HepG2 (cell line): ENCODE measurements around the gene CDX1. TPM values are rescaled to one million over a fixed set of nuclear protein-coding genes. Genes with fewer than 3 reads are reported as not detected.

ENCODE experiments used
- ATAC-seq: fragments of 200-7000 bp; cut with Tn5 transposase; 3 replicates; pipeline ENCODE4 v1.9.1; 2020; ENCODE audit warnings: mild to moderate bottlenecking, moderate library complexity
- BruUV-seq: library from RNA; stranded (reverse); fragments of 400-500 nt; replicated peaks from 2 replicates; lab custom pipeline; 2021; lab: Mats Ljungman, UMichigan
- CTCF ChIA-PET: fragments of 300-600 bp; formaldehyde crosslinking; extraction: SDS; loops from one replicate; lab custom pipeline; 2021; ENCODE audit warnings: low total read pairs, inconsistent platforms, low intra/inter-chr PET ratio; lab: Yijun Ruan, JAX
- POLR2A ChIA-PET: fragments of 350-600 bp; sonication (Branson Sonifier 250); formaldehyde crosslinking; loops from one replicate; lab custom pipeline; 2020; ENCODE audit warnings: antibody characterized with exemption, inconsistent platforms; lab: Yijun Ruan, JAX
- DNase-seq: peaks from one replicate; pipeline ENCODE4 v3.0.0-alpha.2; 2015; ENCODE audit warnings: low spot score
- FAIRE-seq: peaks from 3 replicates; lab custom pipeline; 2011; peaks lifted over from hg19 to GRCh38; lab: Jason Lieb, UNC
- H2AFZ ChIP-seq: one replicate; pipeline ENCODE4 v1.6.1; 2011; ENCODE audit warnings: low read length, inconsistent platforms
- H3K27ac ChIP-seq: fragments of 300-600 bp; 3 replicates; pipeline ENCODE4 v1.8.0; 2011; ENCODE audit warnings: mixed run types, mild to moderate bottlenecking, mixed read lengths, low read length, inconsistent platforms; ENCODE audit not compliant: insufficient read depth; ENCODE audit errors: extremely low read length
- H3K27me3 ChIP-seq, 2 experiments: fragments of 200-600 bp in 1 of 2; 2 replicates in 1 of 2; 3 replicates in 1 of 2; pipeline versions ENCODE4 v1.6.0 to v1.8.0; 2011; ENCODE audit warnings: low read length in 2 of 2, mild to moderate bottlenecking in 2 of 2, moderate library complexity in 2 of 2, inconsistent platforms in 1 of 2; ENCODE audit not compliant: insufficient read depth in 2 of 2, control insufficient read depth in 1 of 2
- H3K36me3 ChIP-seq, 2 experiments: fragments of 200-600 bp in 1 of 2; replicated peaks in 1 of 2; 2 replicates in 1 of 2; 3 replicates in 1 of 2; pipeline versions ENCODE4 v1.5.1 to v1.8.0; 2011; ENCODE audit warnings: low read length in 2 of 2, inconsistent platforms in 1 of 2; ENCODE audit not compliant: insufficient read depth in 2 of 2, control insufficient read depth in 1 of 2
- H3K4me1 ChIP-seq: 2 replicates; pipeline ENCODE4 v1.5.1; 2012; ENCODE audit warnings: low read length, inconsistent platforms; ENCODE audit not compliant: insufficient read depth
- H3K4me2 ChIP-seq: 2 replicates; pipeline ENCODE4 v1.6.0; 2011; ENCODE audit warnings: low read depth, low read length, inconsistent platforms
- H3K4me3 ChIP-seq, 3 experiments: fragments of 200-600 bp in 1 of 3; sonication (generic), shearing (Covaris generic) in 1 of 3; replicated peaks in 1 of 3; 2 replicates each; pipeline ENCODE4 v1.5.1; 2011 to 2016; ENCODE audit warnings: low read length in 3 of 3, inconsistent platforms in 2 of 3, low read depth in 2 of 3, mild to moderate bottlenecking in 2 of 3, control low read depth in 1 of 3, mixed read lengths in 1 of 3; ENCODE audit not compliant: insufficient read depth in 1 of 3
- H3K79me2 ChIP-seq: one replicate; pipeline ENCODE4 v1.6.1; 2011; ENCODE audit warnings: low read length, inconsistent platforms; ENCODE audit not compliant: insufficient read depth
- H3K9ac ChIP-seq: 2 replicates; pipeline ENCODE4 v1.6.0; 2011; ENCODE audit warnings: mild to moderate bottlenecking, low read depth, low read length, inconsistent platforms; ENCODE audit not compliant: insufficient read depth
- H3K9me3 ChIP-seq: 2 replicates; pipeline ENCODE4 v1.5.1; 2012; ENCODE audit warnings: mild to moderate bottlenecking, low read length
- H4K20me1 ChIP-seq: 2 replicates; pipeline ENCODE4 v1.6.0; 2011; ENCODE audit warnings: inconsistent platforms, mild to moderate bottlenecking, low read length, moderate library complexity; ENCODE audit not compliant: insufficient read depth
- AFF4 ChIP-seq: sonication (generic); formaldehyde crosslinking; IDR thresholded peaks from 2 replicates; pipeline ENCODE4 v1.4.0; 2020; ENCODE audit warnings: missing genetic modification reagents
- ATF4 ChIP-seq, 2 experiments: fragments of 450-650 bp in 1 of 2; sonication (generic) in 1 of 2; formaldehyde crosslinking; IDR thresholded peaks; 2 replicates each; pipeline versions ENCODE4 v1.5.0 to v1.8.0; 2020 to 2022; ENCODE audit warnings: mild to moderate bottlenecking in 1 of 2, missing genetic modification reagents in 1 of 2
- CSRNP2 ChIP-seq: sonication (generic); formaldehyde crosslinking; conservative IDR thresholded peaks from 2 replicates; pipeline ENCODE4 v1.8.0; 2022; ENCODE audit warnings: low read depth, missing genetic modification reagents
- FOXM1 ChIP-seq: sonication (generic); formaldehyde crosslinking; IDR thresholded peaks from 2 replicates; pipeline ENCODE4 v1.5.0; 2020; ENCODE audit warnings: missing genetic modification reagents
- GZF1 ChIP-seq: sonication (generic); formaldehyde crosslinking; IDR thresholded peaks from 2 replicates; pipeline ENCODE4 v1.5.1; 2020; ENCODE audit warnings: mild to moderate bottlenecking, missing genetic modification reagents
- HOXA9 ChIP-seq: sonication (generic); formaldehyde crosslinking; IDR thresholded peaks from 2 replicates; pipeline ENCODE4 v1.8.1; 2022; ENCODE audit warnings: missing genetic modification reagents, mild to moderate bottlenecking, moderate library complexity, borderline replicate concordance
- IRX3 ChIP-seq: sonication (generic); formaldehyde crosslinking; IDR thresholded peaks from 2 replicates; pipeline ENCODE4 v1.8.1; 2023; ENCODE audit warnings: mild to moderate bottlenecking, low read depth, missing genetic modification reagents, borderline replicate concordance
- KDM6A ChIP-seq: IDR thresholded peaks from 2 replicates; pipeline ENCODE4 v1.6.1; 2016; ENCODE audit warnings: low read depth
- RBM22 ChIP-seq: fragments of 200-400 bp; formaldehyde crosslinking; optimal IDR thresholded peaks from 2 replicates; pipeline ENCODE3; 2017; ENCODE audit warnings: mild to moderate bottlenecking, low read length, moderate library complexity
- THAP7 ChIP-seq: sonication (generic); formaldehyde crosslinking; IDR thresholded peaks from 2 replicates; pipeline ENCODE4 v1.8.1; 2023; ENCODE audit warnings: mild to moderate bottlenecking, missing genetic modification reagents
- USF2 ChIP-seq, 2 experiments: sonication (generic) in 1 of 2; formaldehyde crosslinking in 1 of 2; IDR thresholded peaks; 2 replicates each; pipeline versions ENCODE4 v1.5.1 to v1.6.1; 2011 to 2020; ENCODE audit warnings: borderline replicate concordance in 1 of 2, low read depth in 1 of 2, low read length in 1 of 2, mild to moderate bottlenecking in 1 of 2, missing genetic modification reagents in 1 of 2, moderate library complexity in 1 of 2
- ZNF282 ChIP-seq: fragments of 450-650 bp; IDR thresholded peaks from 2 replicates; pipeline ENCODE4 v1.6.1; 2018; ENCODE audit not compliant: partially characterized antibody
- ZNF558 ChIP-seq: sonication (generic); formaldehyde crosslinking; IDR thresholded peaks from 2 replicates; pipeline ENCODE4 v1.9.0; 2022; ENCODE audit warnings: mild to moderate bottlenecking, missing genetic modification reagents, borderline replicate concordance
- WGBS: methylation state at CpG from one replicate; pipeline ENCODE4 v1.1.6; 2017; ENCODE audit warnings: low lambda C conversion rate; 5-methylcytosine and 5-hydroxymethylcytosine counted together
- in situ Hi-C: cut with HindIII; loops from 2 replicates; pipeline ENCODE4 v1.10.0; 2017; ENCODE audit warnings: low pct_unique_long_range_greater_than_20kb; ENCODE audit not compliant: extremely low pct_ligation_motif_present
- intact Hi-C: fragments of 100-400 bp; cut with micrococcal nuclease; formaldehyde crosslinking; loops from one replicate; pipeline ENCODE4 v1.10.0; 2022; ENCODE audit not compliant: unreplicated experiment
- polyA plus RNA-seq, 8 experiments: library from polyadenylated mRNA; depleted of rRNA in 3 of 8; stranded (reverse) in 7 of 8; unstranded in 1 of 8; fragments of >200 nt; fragmentation: Illumina TruSeq in 4 of 8; extraction: Trizol in 4 of 8; gene quantifications; 2 replicates each; pipeline versions ENCODE4 v1.2.1 to v1.2.3, GENCODE V29; 2011 to 2016; ENCODE audit warnings: low read depth in 4 of 8, missing spikeins in 1 of 8, mixed read lengths in 1 of 8; ENCODE audit not compliant: insufficient read depth in 1 of 8
- total RNA-seq, 5 experiments: library from RNA; depleted of rRNA; stranded (reverse); fragments of >200 nt; fragmentation: Illumina TruSeq; extraction: Trizol; gene quantifications; 2 replicates each; pipeline ENCODE4 v1.2.3, GENCODE V29; 2016; ENCODE audit warnings: low read depth in 1 of 5

The CDX1 gene
- total and polyA plus RNA-seq, 2 of the 13 experiments (the other 11 are each of a cell fraction or from before 2014, with no cell fraction given), result not detected

GRCh38 chr5:150195736-150196485 lies 29.3 kb downstream of the CDX1 start:
- POLR2A ChIA-PET, result no interaction called here
- no TSS peak for BruUV-seq
- Histone ChIP-seq H3K36me3 (no peaks in the 10 kb centered on the region), H3K4me1 (no peaks in the 10 kb centered on the region), H3K9me3 (no peaks in the 10 kb centered on the region), H3K4me3 (no peak overlapping the region), H3K79me2 (no peaks in the 10 kb centered on the region), H3K27ac (no peak overlapping the region), H3K9ac (no peak overlapping the region), H2AFZ (no peak overlapping the region), H4K20me1 (no peaks in the 10 kb centered on the region), H3K27me3 (peaks cover 0 to 37% of the 10 kb centered on the region in 2 experiments; a peak in 4 of 5 replicates), H3K4me2 (no peak overlapping the region)
- FAIRE-seq (no peak), ATAC-seq (no peak), DNase-seq (no peak)
- 22% methylated on average over 9 of the region's 9 CpGs for WGBS
- in situ Hi-C loops, result no loop called here
- intact Hi-C loops, result no loop called here
- CTCF ChIA-PET, result no interaction called here
- TF ChIP-seq GZF1 (CRISPR knock-in tag) (no peak), USF2 (IDR thresholded peaks at IDR 0.05; ENCODE audit: low read depth, low read length) (no peak), USF2 (CRISPR knock-in tag; IDR thresholded peaks at IDR 0.05; ENCODE audit: borderline replicate concordance) (no peak), AFF4 (CRISPR knock-in tag) (no peak), IRX3 (CRISPR knock-in tag) (no peak), CSRNP2 (no peak), ZNF282 (no peak), RBM22 (no peak), THAP7 (CRISPR knock-in tag) (no peak), KDM6A (CRISPR knock-in tag) (no peak), HOXA9 (CRISPR knock-in tag) (no peak), ATF4 (CRISPR knock-in tag; IDR thresholded peaks at IDR 0.05) (no peak), FOXM1 (CRISPR knock-in tag) (no peak), ZNF558 (CRISPR knock-in tag) (no peak)
